GM13976 (cell line): ENCODE measurements around the gene CALCR.

Experiments used
- DNase-seq: peaks from one replicate; pipeline ENCODE4 v3.0.0; 2012; ENCODE audit warnings: low spot score
- CTCF ChIP-seq: IDR thresholded peaks from 2 replicates; pipeline ENCODE4 v1.5.1; 2012; ENCODE audit warnings: borderline replicate concordance, mild to moderate bottlenecking; ENCODE audit not compliant: insufficient read depth; ENCODE audit errors: extremely low read depth, missing control alignments, control extremely low read depth
- in situ Hi-C: fragments of 300-500 bp; cut with MboI; formaldehyde crosslinking; loops from one replicate; pipeline ENCODE4 v1.12.0; 2022; ENCODE audit warnings: low sequenced_read_pairs, mixed read lengths, inconsistent platforms; ENCODE audit not compliant: unreplicated experiment

Gene CALCR

GRCh38 chr7:93559639-93560491 lies 14.7 kb downstream of the CALCR start:
- in situ Hi-C loops: loop anchor here (10.0 kb wide), 1 partner anchor 315 kb away; no protein-coding TSS in a partner anchor
- DNase-seq: no peak
- no peak for TF ChIP-seq CTCF

DNA sequence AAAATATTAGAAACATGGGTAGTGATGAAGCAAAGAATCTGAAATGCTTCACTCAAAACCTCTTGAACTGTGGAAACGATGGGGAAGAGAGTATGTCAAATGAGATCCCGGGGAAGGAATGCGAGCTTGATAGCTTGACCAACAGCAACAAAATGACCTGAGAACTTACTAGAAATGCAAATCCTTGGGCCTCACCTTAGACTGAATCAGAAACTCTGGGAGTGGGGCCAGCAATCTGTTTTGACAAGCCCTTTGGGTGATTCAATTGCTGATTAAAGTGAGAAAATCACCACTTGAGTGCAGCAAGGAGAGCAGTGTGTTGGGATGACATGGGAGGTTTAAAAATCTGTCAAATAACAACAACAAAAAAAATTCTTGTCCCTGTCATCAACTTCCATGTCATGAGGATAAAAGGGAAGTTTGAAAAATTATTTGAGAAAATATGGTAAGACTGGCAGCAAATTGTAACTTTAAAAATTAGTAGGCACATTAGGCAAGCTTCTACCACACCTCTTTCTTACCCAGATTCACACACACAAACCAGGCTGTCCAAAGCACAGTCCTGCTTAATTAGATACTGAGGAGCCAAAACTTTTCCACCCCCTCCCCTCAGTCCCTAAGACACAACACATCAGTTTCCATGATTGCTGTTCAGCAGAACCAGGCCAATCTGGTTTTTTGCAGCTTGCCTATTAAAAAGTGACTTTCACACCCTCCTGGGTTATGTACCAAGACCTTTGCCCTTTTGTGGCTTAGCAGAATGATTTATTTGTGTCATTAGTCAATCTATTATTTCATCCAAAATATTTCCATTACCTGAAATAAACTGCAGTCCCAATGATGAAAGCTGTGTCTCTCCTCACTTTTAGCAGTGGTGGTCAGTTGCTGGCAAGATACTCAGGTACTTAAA lies 15.6 kb downstream of the CALCR start:
- TF ChIP-seq CTCF: no peak
- in situ Hi-C loops: loop anchor here (10.0 kb wide), 1 partner anchor 314 kb away; no protein-coding TSS in a partner anchor
- no peak for DNase-seq

DNA sequence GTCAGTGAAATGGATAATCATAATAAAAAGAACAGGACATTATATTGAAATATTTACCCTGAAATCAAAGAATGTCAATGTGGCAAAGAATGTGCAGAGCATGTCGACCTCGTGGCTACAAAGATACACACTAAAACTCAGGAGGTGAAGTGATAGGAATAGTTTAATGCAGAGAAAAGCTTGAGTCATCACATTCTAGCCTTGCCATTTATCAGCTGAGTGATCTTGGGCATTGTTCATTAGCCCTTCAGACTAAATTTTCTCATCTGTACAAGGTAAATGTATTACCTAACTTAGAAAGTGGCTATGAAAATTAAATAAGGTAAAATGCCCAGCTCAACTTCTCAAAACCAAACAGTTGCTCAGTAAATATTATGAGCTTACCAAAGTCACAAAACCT lies 22.6 kb downstream of the CALCR start:
- in situ Hi-C loops: loop anchor here (10.0 kb wide), 1 partner anchor 307 kb away; no protein-coding TSS in a partner anchor
- DNase-seq: no peak
- TF ChIP-seq CTCF: no peak

GRCh38 chr7:93551063-93551895 lies 23.2 kb downstream of the CALCR start:
- TF ChIP-seq CTCF: peak; percentile 51
- no peak for DNase-seq
- in situ Hi-C loops: loop anchor here (10.0 kb wide), 1 partner anchor 306 kb away; no protein-coding TSS in a partner anchor

DNA sequence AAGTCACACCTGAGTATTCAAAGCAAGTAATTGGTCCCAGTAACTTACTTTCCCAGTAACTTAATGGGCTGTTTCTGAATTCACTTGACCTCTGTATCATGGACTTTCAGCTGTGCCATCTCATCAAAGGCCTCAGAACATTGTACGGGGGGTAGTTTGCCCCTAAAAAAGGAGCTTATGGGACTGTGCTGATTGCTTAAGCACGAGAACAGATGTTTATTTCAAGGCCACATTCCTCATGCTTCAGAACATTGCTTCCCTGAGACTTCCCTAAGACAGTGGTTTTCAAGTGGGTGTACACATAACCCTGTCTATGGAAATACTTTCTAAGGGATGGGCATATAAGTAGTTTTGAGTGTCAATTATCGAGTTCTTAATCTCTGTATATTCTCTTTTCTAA lies 26.8 kb downstream of the CALCR start:
- TF ChIP-seq CTCF: no peak
- in situ Hi-C loops: no loop called here
- DNase-seq: no peak

DNA sequence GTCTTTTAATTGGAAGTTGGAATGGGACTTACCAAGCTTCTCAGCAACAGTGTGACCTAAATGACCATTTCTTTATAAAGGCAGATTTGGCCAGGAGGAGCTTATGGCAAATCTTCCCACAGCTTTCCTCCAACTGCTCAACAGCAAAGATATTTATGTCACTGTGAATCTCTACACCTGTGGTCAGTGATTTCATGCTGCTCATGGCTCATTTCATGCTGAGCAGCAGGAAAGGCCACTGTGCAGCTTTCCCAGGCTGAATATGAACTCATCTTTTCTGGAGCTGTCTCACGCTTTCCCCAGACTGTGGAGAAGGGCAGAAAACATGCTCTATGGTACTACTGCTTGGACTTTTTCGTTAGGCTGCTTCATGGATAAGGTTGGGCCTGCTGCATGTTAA lies 29.8 kb downstream of the CALCR start:
- DNase-seq: no peak
- no peak for TF ChIP-seq CTCF
- in situ Hi-C loops: no loop called here
